ENCODE data around the gene MIB1. TPM values are rescaled to one million over a fixed set of nuclear protein-coding genes. Genes with fewer than 3 reads are reported as not detected.

MIB1 gene
- total RNA-seq, 1 experiment from 2014 or later: 56.1 TPM

DNA sequence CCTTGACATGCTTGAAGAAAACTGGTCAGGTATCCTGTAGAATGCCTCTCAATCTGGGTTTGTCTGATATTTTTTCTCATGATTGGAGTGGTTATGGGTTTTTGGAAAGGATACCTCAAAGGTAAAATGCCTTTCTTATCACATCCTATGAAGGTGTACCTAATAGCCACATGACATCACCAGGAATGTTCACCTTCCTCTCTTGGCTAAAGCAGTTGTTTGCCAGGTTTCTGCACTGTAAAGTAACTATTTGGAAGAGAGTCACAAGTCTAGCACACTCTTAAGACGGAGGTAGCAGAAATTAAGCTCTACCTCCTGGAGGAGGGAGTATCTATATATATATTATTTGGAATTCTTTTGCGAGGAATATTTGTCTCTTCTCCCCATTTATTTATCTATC lies 17.9 kb upstream of the MIB1 start:
- Histone ChIP-seq H3K27me3 (ENCODE audit: insufficient read depth, low read length) (no peaks in the 10 kb centered on the region), H3K79me2 (ENCODE audit: insufficient read depth, low read length) (no peaks in the 10 kb centered on the region), H3K9me2 (ENCODE audit: insufficient read depth) (no peaks in the 10 kb centered on the region), H4K20me1 (ENCODE audit: insufficient read depth) (no peaks in the 10 kb centered on the region), H3K4me2 (ENCODE audit: low read length) (no peak overlapping the region), H3K27ac (ENCODE audit: low read depth, low read length) (no peak overlapping the region), H2AFZ (ENCODE audit: low read depth, low read length, poor library complexity, severe bottlenecking) (no peak overlapping the region), H3K9ac (ENCODE audit: low read length) (no peak overlapping the region), H3K4me1 (ENCODE audit: control insufficient read depth in 1 of 2, insufficient read depth in 2 of 2, low read length in 2 of 2) (no peaks in the 10 kb centered on the region), H3K4me3 (replicated peaks in 1 of 2; ENCODE audit: low read depth in 1 of 2, low read length in 2 of 2) (no peak overlapping the region), H3K36me3 (ENCODE audit: control insufficient read depth in 1 of 2, insufficient read depth in 2 of 2, low read length in 2 of 2) (no peaks in the 10 kb centered on the region), H3K9me3 (ENCODE audit: control insufficient read depth in 1 of 2, insufficient read depth in 1 of 2, low read depth in 1 of 2, low read length in 2 of 2) (no peaks in the 10 kb centered on the region)
- TF ChIP-seq, protein P1, sequence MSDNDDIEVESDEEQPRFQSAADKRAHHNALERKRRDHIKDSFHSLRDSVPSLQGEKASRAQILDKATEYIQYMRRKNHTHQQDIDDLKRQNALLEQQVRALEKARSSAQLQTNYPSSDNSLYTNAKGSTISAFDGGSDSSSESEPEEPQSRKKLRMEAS (IDR thresholded peaks at IDR 0.05): no peak
- no peak for TF ChIP-seq CTCF (IDR thresholded peaks at IDR 0.05 in 2 of 3, conservative IDR thresholded peaks at IDR 0.05 in 1 of 3; ENCODE audit: borderline replicate concordance in 1 of 3, insufficient read depth in 1 of 3, low read depth in 2 of 3, low read length in 2 of 3)
- BruUV-seq (replicated peaks): no TSS peak
- RAD21 ChIA-PET (ENCODE audit: low non-redundant PET in 1 of 2, low total read pairs in 2 of 2, uncharacterized antibody in 2 of 2, unreplicated experiment in 2 of 2): no interaction called here
- POLR2A ChIA-PET: no interaction called here
- CTCF ChIA-PET: no interaction called here
- DNase-seq (ENCODE audit: low read depth, low spot score) (no peak), ATAC-seq (no peak)
- intact Hi-C loops (cut with micrococcal nuclease): no loop called here

DNA sequence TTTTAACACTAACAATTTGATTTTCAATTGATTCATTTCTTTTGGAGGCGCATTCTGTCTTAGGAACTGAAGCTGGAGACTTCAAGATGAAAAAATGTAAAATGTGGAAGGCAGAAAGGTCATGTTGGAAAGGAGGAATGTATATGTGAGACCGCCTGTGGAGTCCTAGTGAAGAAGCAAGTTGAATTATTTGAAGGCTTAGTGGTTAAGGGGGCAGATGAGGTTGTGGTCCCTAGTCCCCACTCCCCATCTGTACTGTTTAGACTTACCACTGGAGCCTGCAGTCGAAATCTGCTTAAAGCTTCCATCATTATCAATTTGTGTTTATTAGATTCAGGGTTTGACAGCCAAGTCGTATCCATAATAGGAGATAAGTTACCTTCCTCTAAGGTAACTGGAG lies 15.4 kb upstream of the MIB1 start:
- POLR2A ChIA-PET: interaction anchor here (0.7 kb wide), 2 partner anchors 15 to 106 kb away, joined by 3 read pairs; partner anchors contain the start of gene MIB1
- no peak for TF ChIP-seq EZH2phosphoT487 (IDR thresholded peaks at IDR 0.05; ENCODE audit: borderline replicate concordance)
- no peak for TF ChIP-seq REST (IDR thresholded peaks at IDR 0.05; ENCODE audit: low read depth)
- no peak for TF ChIP-seq YY1 (IDR thresholded peaks at IDR 0.05; ENCODE audit: extremely low read depth, insufficient replicate concordance, low read depth, low read length)
- no peak for TF ChIP-seq ELF1 (IDR thresholded peaks at IDR 0.05; ENCODE audit: borderline replicate concordance, low read depth)
- no peak for TF ChIP-seq CEBPB (IDR thresholded peaks at IDR 0.05; ENCODE audit: low read depth)
- no peak for TF ChIP-seq ATF3 (IDR thresholded peaks at IDR 0.05)
- TF ChIP-seq EGR1 (IDR thresholded peaks at IDR 0.05; ENCODE audit: low read depth): no peak
- no peak for TF ChIP-seq FOSL1 (IDR thresholded peaks at IDR 0.05; ENCODE audit: low read depth)
- TF ChIP-seq, protein P1 (IDR thresholded peaks at IDR 0.05): no peak
- no peak for TF ChIP-seq SP1 (IDR thresholded peaks at IDR 0.05; ENCODE audit: low read depth)

More for the DNA sequence above, 15.4 kb upstream of the MIB1 start:
- ATAC-seq: no peak
- Histone ChIP-seq H3K9ac (ENCODE audit: low read length) (no peak overlapping the region), H3K4me3 (replicated peaks in 1 of 2; ENCODE audit: low read depth in 1 of 2, low read length in 2 of 2) (no peak overlapping the region), H3K4me1 (ENCODE audit: control insufficient read depth in 1 of 2, insufficient read depth in 2 of 2, low read length in 2 of 2) (no peaks in the 10 kb centered on the region), H3K9me2 (ENCODE audit: insufficient read depth) (no peaks in the 10 kb centered on the region), H4K20me1 (ENCODE audit: insufficient read depth) (no peaks in the 10 kb centered on the region), H3K27ac (ENCODE audit: low read depth, low read length) (no peak overlapping the region), H3K4me2 (ENCODE audit: low read length) (no peak overlapping the region), H3K27me3 (ENCODE audit: insufficient read depth, low read length) (no peaks in the 10 kb centered on the region), H3K79me2 (ENCODE audit: insufficient read depth, low read length) (no peaks in the 10 kb centered on the region), H3K36me3 (ENCODE audit: control insufficient read depth in 1 of 2, insufficient read depth in 2 of 2, low read length in 2 of 2) (no peaks in the 10 kb centered on the region), H2AFZ (ENCODE audit: low read depth, low read length, poor library complexity, severe bottlenecking) (no peak overlapping the region), H3K9me3 (ENCODE audit: control insufficient read depth in 1 of 2, insufficient read depth in 1 of 2, low read depth in 1 of 2, low read length in 2 of 2) (no peaks in the 10 kb centered on the region)
- no peak for DNase-seq (ENCODE audit: low read depth, low spot score)
- no TSS peak for BruUV-seq (replicated peaks)
- ChIA-PET CTCF (interaction anchor here (0.7 kb wide), 1 partner anchor 95 kb away, joined by 4 read pairs; no protein-coding TSS in a partner anchor), RAD21 (ENCODE audit: low non-redundant PET in 1 of 2, low total read pairs in 2 of 2, uncharacterized antibody in 2 of 2, unreplicated experiment in 2 of 2) (no interaction called here)
- intact Hi-C loops (cut with micrococcal nuclease): no loop called here

Measured in HCT116 (cell line).